Left colon (tissue), 2 donors: ENCODE measurements around the gene GBX2. TPM values are rescaled to one million over a fixed set of nuclear protein-coding genes. Genes with fewer than 3 reads are reported as not detected.
"Not testable (repeated sequence)": the region's sequence is repeated elsewhere in the genome, so short reads cannot be mapped to it uniquely, and the experiment has no call there.

ENCODE experiments used
- ATAC-seq: fragments of 200-7000 bp; cut with Tn5 transposase; one replicate; pipeline ENCODE4 v1.9.1; 2020; ENCODE audit warnings: mild to moderate bottlenecking, moderate library complexity
- DNase-seq, 2 donors: peaks; one replicate each; pipeline ENCODE4 v3.0.0-alpha.2; 2020
- intact Hi-C, 2 donors: fragments of 100-400 bp; cut with DNase I in 1 of 2; cut with micrococcal nuclease in 1 of 2; formaldehyde crosslinking; loops; one replicate each; pipeline versions ENCODE4 v1.11.2 to v1.14.0; 2022; cut with DNase I, micrococcal nuclease
- total RNA-seq, 2 donors: library from RNA; stranded (reverse); fragmentation: NEBNext Ultra II Directional; extraction: Animal tissue kit (Norgen Biotek cat#: 25700); gene quantifications; one replicate each; pipeline ENCODE4 v1.2.1, GENCODE V29; 2021
- donor health status: DM: no; HTN: no; CAD: no.
- donor health status: DM: yes; HTN: yes; CAD: no.

GBX2 gene
- total RNA-seq, 2 donors from 2014 or later, result not detected

GRCh38 chr2:236161082-236161462 is 7.1 kb downstream of the GBX2 start:
- DNase-seq, result no peak
- intact Hi-C loops, result no loop called here
- no peak for ATAC-seq

GRCh38 chr2:236160366-236161081 is 7.7 kb downstream of the GBX2 start:
- ATAC-seq, result no peak
- no peak for DNase-seq
- intact Hi-C loops, result no loop called here

- ATAC-seq, result no peak
- DNase-seq, result no peak
- intact Hi-C loops, result no loop called here
Measured at GRCh38 chr2:236159778-236160170, 8.4 kb downstream of the GBX2 start.

- intact Hi-C loops, result no loop called here
- ATAC-seq, result no peak
- DNase-seq, result no peak
Measured at GRCh38 chr2:236158969-236159777, 9.0 kb downstream of the GBX2 start.

- ATAC-seq (no peak), DNase-seq (no peak)
- intact Hi-C loops, result no loop called here
Measured at GRCh38 chr2:236157815-236158498, 10.2 kb downstream of the GBX2 start.

GRCh38 chr2:236157366-236157765 is 10.8 kb downstream of the GBX2 start:
- intact Hi-C loops, result no loop called here
- DNase-seq, result no peak
- no peak for ATAC-seq

- intact Hi-C loops, result no loop called here
- ATAC-seq (no peak), DNase-seq (no peak)
Measured at GRCh38 chr2:236156860-236157194, 11.4 kb downstream of the GBX2 start.

- intact Hi-C loops, result no loop called here
- no peak for DNase-seq
- no peak for ATAC-seq
Measured at GRCh38 chr2:236156095-236156859, 11.9 kb downstream of the GBX2 start.

GRCh38 chr2:236155406-236155805 is 12.8 kb downstream of the GBX2 start:
- no peak for DNase-seq
- intact Hi-C loops, result no loop called here
- no peak for ATAC-seq

- no peak for ATAC-seq
- DNase-seq, result no peak
- intact Hi-C loops, result no loop called here
Measured at GRCh38 chr2:236146436-236146835, 21.8 kb downstream of the GBX2 start.

- no peak for ATAC-seq
- intact Hi-C loops, result no loop called here
- DNase-seq, result no peak
Measured at GRCh38 chr2:236143811-236144210, 24.4 kb downstream of the GBX2 start.

GRCh38 chr2:236141616-236142015 is 26.6 kb downstream of the GBX2 start:
- intact Hi-C loops, ATAC-seq, DNase-seq: not testable (repeated sequence)

GRCh38 chr2:236137066-236137465 is 31.1 kb downstream of the GBX2 start:
- intact Hi-C loops, result no loop called here
- no peak for DNase-seq
- ATAC-seq, result no peak

- ATAC-seq (no peak), DNase-seq (no peak)
- intact Hi-C loops, result no loop called here
Measured at GRCh38 chr2:236136538-236136937, 31.6 kb downstream of the GBX2 start.

GRCh38 chr2:236133410-236134012 is 34.7 kb downstream of the GBX2 start:
- intact Hi-C loops, result no loop called here
- peak; percentile 15 for ATAC-seq
- no peak for DNase-seq

- ATAC-seq, result no peak
- no peak for DNase-seq
- intact Hi-C loops, result no loop called here
Measured at GRCh38 chr2:236131073-236131692, 37.0 kb downstream of the GBX2 start.

- no peak for ATAC-seq
- no peak for DNase-seq
- intact Hi-C loops, result no loop called here
Measured at GRCh38 chr2:236130349-236130998, 37.7 kb downstream of the GBX2 start.

- no peak for DNase-seq
- intact Hi-C loops, result no loop called here
- no peak for ATAC-seq
Measured at GRCh38 chr2:236129935-236130334, 38.3 kb downstream of the GBX2 start.
